Ascending aorta (tissue), 2 donors: ENCODE data around the gene LRRC66. TPM values are rescaled to one million over a fixed set of nuclear protein-coding genes. Genes with fewer than 3 reads are reported as not detected.
A peak's percentile ranks its signal among the peaks of the same experiment; 100 is the strongest.

Source experiments
- DNase-seq, 2 donors: peaks; one replicate each; pipeline ENCODE4 v3.0.0-alpha.2; 2019; ENCODE audit warnings: low spot score in 2 of 2
- H3K27ac ChIP-seq, 2 donors: fragments of 200-600 bp; sonication (generic); one replicate each; pipeline ENCODE4 v1.5.1; 2016 to 2017; ENCODE audit warnings: mild to moderate bottlenecking in 1 of 2
- H3K27me3 ChIP-seq: fragments of 200-600 bp; sonication (generic); one replicate; pipeline ENCODE4 v1.5.1; 2017
- H3K36me3 ChIP-seq, 2 donors: fragments of 200-600 bp; sonication (generic); one replicate each; pipeline ENCODE4 v1.5.1; 2016
- H3K4me1 ChIP-seq, 2 donors: fragments of 200-600 bp; sonication (generic); one replicate each; pipeline ENCODE4 v1.5.1; 2016 to 2017; ENCODE audit warnings: mild to moderate bottlenecking in 1 of 2
- H3K4me3 ChIP-seq, 2 donors: fragments of 200-600 bp; sonication (generic); one replicate each; pipeline ENCODE4 v1.5.1; 2016 to 2017; ENCODE audit warnings: mild to moderate bottlenecking in 1 of 2
- H3K9me3 ChIP-seq, 2 donors: fragments of 200-600 bp; sonication (generic); one replicate each; pipeline ENCODE4 v1.5.1; 2016
- intact Hi-C: fragments of 100-400 bp; cut with DNase I; formaldehyde crosslinking; loops from one replicate; pipeline ENCODE4 v1.15.1; 2023
- total RNA-seq: library from RNA; depleted of rRNA; stranded (reverse); fragments of >200 nt; gene quantifications from one replicate; pipeline ENCODE4 v1.1.0, GENCODE V29; 2016
- TF ChIP-seq, protein P1 (sequence below), 3 experiments: fragments of 200-600 bp in 2 of 3; fragments of 450-650 bp in 1 of 3; sonication (generic) in 2 of 3; IDR thresholded peaks; one replicate each; pipeline ENCODE4 v1.5.1; 2016 to 2019; ENCODE audit warnings: antibody characterized with exemption in 3 of 3, mild to moderate bottlenecking in 1 of 3, moderate library complexity in 1 of 3

LRRC66 gene
- total RNA-seq, 1 donor from 2014 or later = 8.5 TPM

DNA sequence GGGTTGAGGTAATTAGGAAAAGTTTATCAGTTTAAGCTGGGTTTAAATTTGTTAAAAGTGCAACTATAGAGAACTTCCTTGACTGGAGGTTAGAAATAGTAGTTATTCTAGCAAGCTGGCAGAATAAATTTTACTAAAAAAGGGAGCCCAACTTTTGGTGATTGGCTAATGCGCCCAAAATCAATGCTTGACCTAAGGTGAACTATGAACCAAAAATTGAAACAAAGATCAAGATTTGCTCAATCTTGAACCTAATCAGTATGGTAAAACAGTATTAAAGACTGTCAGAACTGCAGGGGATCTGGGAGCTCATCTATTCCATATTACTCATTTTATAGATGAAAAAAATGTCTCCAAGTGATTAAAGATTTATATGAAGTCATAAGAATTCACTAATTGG lies 24.9 kb upstream of the LRRC66 start:
- no peak for DNase-seq
- Histone ChIP-seq H3K9me3 (no peaks in the 10 kb centered on the region), H3K27me3 (no peaks in the 10 kb centered on the region), H3K27ac (no peak overlapping the region), H3K4me1 (no peaks in the 10 kb centered on the region), H3K4me3 (no peak overlapping the region), H3K36me3 (no peaks in the 10 kb centered on the region)
- intact Hi-C loops = no loop called here
- TF ChIP-seq, protein P1, sequence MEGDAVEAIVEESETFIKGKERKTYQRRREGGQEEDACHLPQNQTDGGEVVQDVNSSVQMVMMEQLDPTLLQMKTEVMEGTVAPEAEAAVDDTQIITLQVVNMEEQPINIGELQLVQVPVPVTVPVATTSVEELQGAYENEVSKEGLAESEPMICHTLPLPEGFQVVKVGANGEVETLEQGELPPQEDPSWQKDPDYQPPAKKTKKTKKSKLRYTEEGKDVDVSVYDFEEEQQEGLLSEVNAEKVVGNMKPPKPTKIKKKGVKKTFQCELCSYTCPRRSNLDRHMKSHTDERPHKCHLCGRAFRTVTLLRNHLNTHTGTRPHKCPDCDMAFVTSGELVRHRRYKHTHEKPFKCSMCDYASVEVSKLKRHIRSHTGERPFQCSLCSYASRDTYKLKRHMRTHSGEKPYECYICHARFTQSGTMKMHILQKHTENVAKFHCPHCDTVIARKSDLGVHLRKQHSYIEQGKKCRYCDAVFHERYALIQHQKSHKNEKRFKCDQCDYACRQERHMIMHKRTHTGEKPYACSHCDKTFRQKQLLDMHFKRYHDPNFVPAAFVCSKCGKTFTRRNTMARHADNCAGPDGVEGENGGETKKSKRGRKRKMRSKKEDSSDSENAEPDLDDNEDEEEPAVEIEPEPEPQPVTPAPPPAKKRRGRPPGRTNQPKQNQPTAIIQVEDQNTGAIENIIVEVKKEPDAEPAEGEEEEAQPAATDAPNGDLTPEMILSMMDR (IDR thresholded peaks at IDR 0.05) = no peak

DNA sequence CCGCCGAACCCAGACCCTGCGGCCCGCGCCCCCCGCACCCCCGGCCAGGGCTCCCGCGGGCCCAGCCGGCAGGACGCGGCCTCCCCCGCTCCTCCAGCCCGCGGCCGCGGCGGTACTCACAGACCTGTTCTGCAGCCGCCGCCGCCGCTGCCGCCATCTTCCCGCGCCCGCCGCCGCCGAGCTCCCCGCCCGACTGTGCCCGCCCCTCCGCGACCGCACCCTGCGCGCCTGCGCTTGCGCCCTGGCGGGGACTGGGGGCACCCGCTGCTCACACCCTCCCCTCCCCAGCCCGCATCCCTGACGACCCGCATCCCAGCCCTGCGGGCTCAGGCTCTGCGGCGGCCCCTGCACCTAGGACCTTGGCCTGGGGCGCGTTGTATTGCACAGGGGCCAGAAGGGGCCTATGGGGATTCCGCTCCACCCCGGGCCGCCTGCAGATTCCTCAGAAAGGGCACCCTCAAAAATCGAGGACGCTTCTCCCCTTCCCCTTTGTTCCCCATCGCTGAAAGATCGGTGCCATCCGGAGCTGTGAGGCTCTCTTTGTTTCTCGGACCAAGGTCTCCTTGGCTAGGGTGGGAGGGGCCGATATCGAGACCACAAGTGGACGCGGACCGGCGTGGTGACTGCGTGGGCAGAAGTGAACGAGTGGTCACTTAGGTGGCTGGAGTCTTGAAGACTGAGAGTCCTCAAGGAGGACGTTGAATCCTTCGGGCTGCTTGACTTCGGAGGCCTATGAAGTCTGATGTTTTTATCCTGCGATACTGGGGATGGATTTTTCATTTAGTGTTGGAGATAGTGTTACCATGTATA lies 18.1 kb upstream of the LRRC66 start, which contains the start of gene SGCB:
SGCB (minus strand) TSS at position 197 of the 810 bp plus-strand sequence; CDS start at position 157, 40 bp downstream.
- TF ChIP-seq, protein P1 (IDR thresholded peaks at IDR 0.05) = peak in 1 of 3 experiments; percentile 13
- H3K4me1 ChIP-seq = peaks cover 0 to 16% of the 10 kb centered on the region in 2 donors
- no peaks in the 10 kb centered on the region for H3K27me3 ChIP-seq
- peak in 1 of 2 donors; percentile 78 for DNase-seq
- H3K27ac ChIP-seq = peak within 1 kb of the TSS; percentile 73 to 79
- no peaks in the 10 kb centered on the region for H3K9me3 ChIP-seq
- intact Hi-C loops = loop anchor here (1.0 to 10.0 kb wide), 5 partner anchors 13 to 826 kb away; partner anchors contain the start of genes DCUN1D4, RASL11B, SPATA18 and USP46
- peak within 1 kb of the TSS; percentile 91 to 93 for H3K4me3 ChIP-seq
- H3K36me3 ChIP-seq = no peaks in the 10 kb centered on the region

DNA sequence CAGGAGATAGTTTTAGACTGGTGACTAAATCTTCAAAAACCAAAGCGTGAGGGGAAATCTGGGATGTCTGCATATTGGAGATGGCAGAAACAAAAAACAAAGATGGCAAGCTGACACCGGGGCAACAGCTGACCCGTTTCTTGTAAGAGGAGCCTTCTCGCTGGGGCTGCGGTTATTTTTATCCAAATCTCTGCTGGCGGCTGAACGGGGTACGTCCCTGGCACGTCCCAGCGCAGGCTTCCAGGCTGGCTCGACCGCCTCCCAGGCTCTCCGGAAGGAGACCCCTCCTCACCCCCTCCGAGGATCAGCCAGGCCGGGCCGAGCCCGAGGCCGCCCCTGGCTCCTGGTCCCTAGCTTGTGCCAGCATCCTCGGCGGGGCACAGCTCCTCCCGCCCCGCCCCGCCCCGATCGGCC lies 17.5 kb upstream of the LRRC66 start:
- DNase-seq = no peak
- Histone ChIP-seq H3K27me3 (no peaks in the 10 kb centered on the region), H3K9me3 (no peaks in the 10 kb centered on the region), H3K27ac (peak overlapping the region; percentile 73 to 79), H3K36me3 (no peaks in the 10 kb centered on the region), H3K4me1 (peaks cover 0 to 16% of the 10 kb centered on the region in 2 donors), H3K4me3 (peak overlapping the region; percentile 91 to 93)
- TF ChIP-seq, protein P1 (IDR thresholded peaks at IDR 0.05) = no peak
- intact Hi-C loops = loop anchor here (1.0 to 10.0 kb wide), 5 partner anchors 14 to 827 kb away; partner anchors contain the start of genes DCUN1D4, RASL11B, SPATA18 and USP46

DNA sequence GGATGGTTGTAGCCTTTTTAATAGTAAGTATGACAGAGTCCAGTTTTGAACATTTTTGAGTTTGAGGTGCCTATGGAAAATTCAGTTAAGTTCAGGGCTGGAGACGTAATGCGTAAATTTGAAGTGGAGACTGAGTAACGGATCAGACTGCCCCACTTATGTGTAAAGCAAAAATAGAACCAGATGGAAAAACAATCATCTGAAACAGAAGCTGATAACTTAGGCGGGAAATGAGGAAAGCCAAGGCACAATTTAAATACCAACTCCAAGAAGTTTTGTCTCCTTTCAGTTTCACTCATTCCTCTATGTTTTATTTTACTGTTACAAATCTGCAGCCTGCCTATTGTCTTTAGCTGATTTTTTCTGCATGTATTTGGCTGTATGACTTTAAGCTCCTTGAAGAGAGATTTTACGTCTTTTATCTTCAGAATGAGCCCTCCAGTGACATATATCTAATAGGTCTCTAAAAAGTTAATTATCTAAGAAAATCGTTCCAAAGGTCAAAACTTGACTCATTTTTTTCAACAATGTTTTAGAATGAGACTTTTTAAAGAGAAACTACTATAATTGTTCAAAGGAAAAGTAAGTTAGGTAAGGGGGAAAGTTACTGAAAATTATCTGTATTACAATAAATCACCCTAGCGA lies 16.8 kb upstream of the LRRC66 start:
- Histone ChIP-seq H3K9me3 (no peaks in the 10 kb centered on the region), H3K36me3 (no peaks in the 10 kb centered on the region), H3K4me3 (peak overlapping the region; percentile 91 to 93), H3K27me3 (no peaks in the 10 kb centered on the region), H3K27ac (peak overlapping the region; percentile 73 to 79), H3K4me1 (peaks cover 0 to 16% of the 10 kb centered on the region in 2 donors)
- intact Hi-C loops = loop anchor here (5.0 to 10.0 kb wide), 4 partner anchors 160 to 828 kb away; partner anchors contain the start of genes DCUN1D4, RASL11B and USP46
- no peak for DNase-seq
- TF ChIP-seq, protein P1 (IDR thresholded peaks at IDR 0.05) = no peak

DNA sequence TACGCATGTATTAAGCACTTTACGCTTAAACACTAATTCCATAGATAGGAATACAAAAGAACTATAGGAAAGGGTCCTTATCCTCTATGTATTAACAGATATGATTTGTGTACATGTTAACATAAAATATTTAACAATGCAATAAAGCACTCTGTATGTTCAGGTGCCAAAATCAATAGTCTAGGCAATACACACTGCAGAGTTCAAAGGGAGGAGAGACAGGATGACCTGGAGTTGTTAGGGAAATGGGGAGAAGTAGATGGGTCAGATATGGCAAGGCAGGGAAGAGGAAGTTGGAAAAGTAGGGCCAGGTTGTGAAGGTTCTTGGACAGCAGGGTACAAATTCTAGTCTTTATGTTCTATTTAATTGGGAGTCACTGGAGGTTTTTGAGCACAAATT lies 15.0 kb upstream of the LRRC66 start:
- no peaks in the 10 kb centered on the region for H3K27me3 ChIP-seq
- no peak overlapping the region for H3K4me3 ChIP-seq
- H3K36me3 ChIP-seq = peaks cover 5 to 13% of the 10 kb centered on the region in 2 donors
- intact Hi-C loops = loop anchor here (5.0 to 10.0 kb wide), 4 partner anchors 162 to 830 kb away; partner anchors contain the start of genes DCUN1D4, RASL11B and USP46
- no peaks in the 10 kb centered on the region for H3K9me3 ChIP-seq
- no peak for DNase-seq
- H3K27ac ChIP-seq = no peak overlapping the region
- TF ChIP-seq, protein P1 (IDR thresholded peaks at IDR 0.05) = no peak
- peaks cover 0 to 16% of the 10 kb centered on the region in 2 donors for H3K4me1 ChIP-seq
